GM12874 (cell line): ENCODE measurements around the gene TPK1.

Experiments
- TF ChIP-seq, protein P1 (sequence below): IDR thresholded peaks from 2 replicates; pipeline ENCODE4 v1.5.1; 2011; ENCODE audit warnings: low read depth, mild to moderate bottlenecking, control low read depth, low read length, moderate library complexity; ENCODE audit not compliant: insufficient read depth

The TPK1 gene

DNA sequence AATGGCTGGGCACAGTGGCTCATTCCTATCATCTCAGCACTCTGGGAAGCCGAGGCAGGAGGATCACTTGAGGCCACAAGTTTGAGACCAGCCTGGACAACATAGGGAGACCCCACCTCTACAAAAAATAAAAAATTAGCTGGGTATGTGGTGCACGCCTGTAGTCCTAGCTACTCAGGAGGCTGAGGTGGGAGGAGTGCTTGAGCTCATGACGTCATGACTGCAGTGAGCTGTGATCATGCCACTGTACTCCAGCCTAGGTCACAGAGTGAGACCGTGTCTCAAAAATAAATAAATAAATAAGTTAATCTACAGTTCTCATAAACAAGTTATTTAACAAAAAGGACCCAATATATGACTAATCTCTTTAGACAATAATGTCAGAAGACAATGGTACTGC, 76.2 kb downstream of the TPK1 start:
- TF ChIP-seq, protein P1, sequence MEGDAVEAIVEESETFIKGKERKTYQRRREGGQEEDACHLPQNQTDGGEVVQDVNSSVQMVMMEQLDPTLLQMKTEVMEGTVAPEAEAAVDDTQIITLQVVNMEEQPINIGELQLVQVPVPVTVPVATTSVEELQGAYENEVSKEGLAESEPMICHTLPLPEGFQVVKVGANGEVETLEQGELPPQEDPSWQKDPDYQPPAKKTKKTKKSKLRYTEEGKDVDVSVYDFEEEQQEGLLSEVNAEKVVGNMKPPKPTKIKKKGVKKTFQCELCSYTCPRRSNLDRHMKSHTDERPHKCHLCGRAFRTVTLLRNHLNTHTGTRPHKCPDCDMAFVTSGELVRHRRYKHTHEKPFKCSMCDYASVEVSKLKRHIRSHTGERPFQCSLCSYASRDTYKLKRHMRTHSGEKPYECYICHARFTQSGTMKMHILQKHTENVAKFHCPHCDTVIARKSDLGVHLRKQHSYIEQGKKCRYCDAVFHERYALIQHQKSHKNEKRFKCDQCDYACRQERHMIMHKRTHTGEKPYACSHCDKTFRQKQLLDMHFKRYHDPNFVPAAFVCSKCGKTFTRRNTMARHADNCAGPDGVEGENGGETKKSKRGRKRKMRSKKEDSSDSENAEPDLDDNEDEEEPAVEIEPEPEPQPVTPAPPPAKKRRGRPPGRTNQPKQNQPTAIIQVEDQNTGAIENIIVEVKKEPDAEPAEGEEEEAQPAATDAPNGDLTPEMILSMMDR: no peak

DNA sequence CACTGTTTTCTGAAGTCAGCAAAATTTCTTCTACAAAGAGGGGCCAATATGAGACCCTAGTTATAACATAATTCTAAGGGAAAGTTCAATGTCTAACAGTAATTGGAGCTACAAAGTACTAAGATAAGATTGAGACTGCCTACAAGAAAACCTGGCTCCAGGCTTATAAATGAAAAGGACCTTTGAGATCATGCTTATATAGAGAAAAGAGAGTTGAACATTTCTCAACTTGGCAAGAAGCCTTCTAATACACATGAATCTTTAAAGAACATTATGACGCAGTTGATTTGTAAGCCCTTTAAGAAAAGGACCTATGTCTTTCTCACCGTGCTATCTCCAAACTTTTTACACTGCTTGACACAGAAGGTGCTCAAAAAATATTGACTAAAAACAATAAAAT, 87.9 kb downstream of the TPK1 start:
- TF ChIP-seq, protein P1: no peak

DNA sequence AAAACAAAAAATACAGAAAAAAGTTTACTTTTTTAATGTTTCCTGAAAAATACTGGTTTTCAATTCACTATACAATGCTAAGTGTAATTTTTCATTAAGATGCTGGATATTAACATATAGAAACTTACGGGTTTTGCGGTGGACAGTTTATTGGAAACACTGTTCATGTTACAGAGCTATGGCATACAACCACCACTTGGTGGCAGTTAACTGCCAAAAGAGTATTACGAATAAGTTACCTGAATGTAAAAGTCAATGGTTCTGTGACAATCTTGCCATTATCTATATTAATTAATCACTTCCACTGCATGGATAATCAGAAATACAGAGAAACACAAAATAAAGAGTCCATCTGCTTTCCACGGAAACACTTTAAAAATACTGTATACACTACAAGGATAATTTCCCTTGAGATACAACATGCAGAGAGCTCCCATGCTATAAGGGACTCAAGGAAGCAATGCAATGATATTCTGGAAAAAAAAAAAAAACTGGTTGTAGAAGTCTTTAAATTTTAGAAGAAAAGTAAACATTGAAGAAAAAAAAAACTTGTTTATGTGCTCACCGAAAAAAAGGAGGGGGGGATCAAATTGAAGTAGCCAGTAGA, 97.0 kb downstream of the TPK1 start:
- TF ChIP-seq, protein P1: peak; percentile 65

DNA sequence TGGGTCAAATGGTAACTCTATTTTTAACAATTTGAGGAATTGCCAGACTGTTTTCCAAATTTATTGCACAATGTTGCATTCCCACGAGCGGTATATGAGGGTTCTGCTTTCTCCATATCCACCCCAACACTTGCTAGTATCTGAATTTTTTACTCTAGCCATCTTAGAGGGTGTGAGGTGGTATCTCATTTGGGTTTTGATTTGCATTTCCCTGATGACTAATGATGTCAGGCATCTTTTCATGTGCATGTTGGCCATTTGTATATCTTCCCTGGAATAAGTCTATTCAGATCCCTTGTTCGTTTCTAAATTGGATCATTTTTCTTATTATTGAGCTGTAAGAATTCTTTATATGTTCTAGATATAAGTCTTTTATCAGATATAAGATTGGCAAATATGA, 97.7 kb downstream of the TPK1 start:
- TF ChIP-seq, protein P1: no peak

DNA sequence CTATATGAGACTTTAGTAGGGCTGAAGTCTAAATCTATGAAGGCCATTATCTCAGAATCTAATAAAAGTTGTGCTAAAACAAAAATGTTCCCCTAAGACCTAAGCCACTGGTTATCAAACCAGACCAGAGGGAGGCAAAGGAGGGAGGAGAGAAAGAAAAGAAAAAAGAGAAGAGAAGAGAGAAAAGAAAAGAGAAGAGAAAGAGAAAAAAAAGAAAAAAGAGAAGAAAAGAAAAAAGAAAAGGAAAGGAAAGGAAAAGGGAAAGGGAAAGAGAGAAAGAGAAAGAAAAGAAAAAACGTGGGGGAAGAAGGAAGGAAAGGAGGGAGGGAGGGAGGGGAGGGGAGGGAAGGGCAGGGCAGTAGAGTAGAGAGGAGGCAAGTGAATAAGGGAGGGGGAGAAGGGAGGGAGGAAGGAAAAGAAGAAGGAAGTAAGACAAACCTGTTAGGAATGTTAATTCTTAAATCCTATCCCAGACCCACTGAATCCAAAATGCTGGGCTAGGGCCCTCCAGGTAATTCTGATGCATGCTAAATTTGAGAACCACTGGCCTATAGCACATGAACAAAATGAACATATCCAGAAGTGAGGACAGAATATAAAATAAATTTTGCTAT, 98.9 kb downstream of the TPK1 start:
- TF ChIP-seq, protein P1: no peak

DNA sequence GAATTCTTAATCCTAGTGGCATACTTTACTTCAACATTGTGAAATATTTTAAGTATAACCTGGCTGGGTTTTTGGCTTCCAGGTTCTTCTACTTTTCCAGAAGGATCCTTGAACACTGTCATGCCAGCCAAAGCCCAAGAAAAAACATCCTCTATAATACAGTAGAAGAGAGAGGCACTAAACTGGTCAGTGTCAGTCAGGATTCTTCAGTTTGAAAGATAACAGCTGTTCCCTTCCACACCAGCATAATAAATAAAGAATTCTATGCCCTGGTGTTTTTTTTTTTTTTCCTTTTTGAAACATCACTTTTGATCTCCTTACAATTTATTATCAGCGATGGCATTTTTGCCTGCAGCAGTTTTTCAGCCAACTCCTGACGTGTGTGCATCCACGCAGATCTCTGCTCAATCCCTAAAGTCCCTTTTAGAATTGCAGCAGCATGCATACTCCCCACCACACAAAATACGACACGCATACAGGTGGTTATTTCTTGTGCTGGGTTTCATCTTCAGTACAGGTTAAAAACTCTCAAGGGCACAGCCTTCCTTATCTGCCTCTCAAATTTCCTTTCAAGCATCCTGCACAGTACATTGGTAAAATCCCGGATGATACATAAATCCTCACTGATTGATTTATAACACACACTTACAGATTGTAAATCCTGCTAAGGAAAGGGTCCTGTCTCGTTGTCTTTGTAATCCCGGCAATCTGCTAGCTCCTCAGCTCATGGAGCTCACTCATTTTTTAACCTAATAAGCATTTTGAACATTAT, 100.2 kb downstream of the TPK1 start:
- TF ChIP-seq, protein P1: no peak

DNA sequence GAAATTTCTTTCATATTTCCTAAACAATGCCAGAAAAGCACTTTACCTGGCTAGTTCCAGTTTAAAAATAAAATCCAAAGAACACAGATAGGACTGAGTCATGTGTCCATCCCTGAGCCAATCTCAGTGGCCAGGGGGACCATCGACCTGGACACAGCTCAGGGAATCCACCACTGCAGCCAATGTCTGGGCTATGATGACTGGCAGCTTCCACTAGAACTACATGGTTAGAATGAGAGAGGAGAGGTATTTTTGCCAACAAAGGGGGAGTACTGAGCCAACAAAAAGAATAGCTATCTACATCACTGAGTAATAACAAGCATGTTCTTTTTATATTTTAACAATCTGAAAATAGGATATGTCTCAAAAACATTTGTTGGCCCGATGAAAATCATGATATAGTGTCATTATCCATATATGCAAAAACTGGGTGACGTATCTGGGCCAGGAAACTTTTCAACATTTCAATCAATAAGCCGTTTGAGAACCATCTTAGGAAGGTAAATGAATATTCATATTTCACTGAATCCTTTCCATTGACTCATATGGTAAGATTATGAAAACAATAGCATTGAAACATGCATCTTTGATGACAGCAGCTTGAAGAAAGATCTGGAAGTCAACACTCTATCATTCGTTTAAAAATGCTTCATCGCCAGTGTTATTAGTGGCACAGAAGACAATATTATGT, 104.0 kb downstream of the TPK1 start:
- TF ChIP-seq, protein P1: no peak
